NCI-H1417 (cell line): ENCODE measurements around the gene EIF2D.
"Not testable (repeated sequence)": the region's sequence is repeated elsewhere in the genome, so short reads cannot be mapped to it uniquely, and the experiment has no call there.

Source experiments
- DNase-seq, 3 experiments: peaks; one replicate each; lab custom pipeline; 2025; lab: John Stamatoyannopoulos, UW

EIF2D gene

GRCh38 chr1:206586501-206587445 is 25.5 kb downstream of the EIF2D start:
- peak in 2 of 3 experiments; percentile 43 to 51 for DNase-seq

- no peak for DNase-seq
Observed at GRCh38 chr1:206584683-206585082, 27.6 kb downstream of the EIF2D start.

- DNase-seq, result peak; percentile 65 to 82 (median 81)
Observed at GRCh38 chr1:206583707-206584648, 28.3 kb downstream of the EIF2D start.

GRCh38 chr1:206582971-206583706 is 29.1 kb downstream of the EIF2D start:
- DNase-seq, result no peak

GRCh38 chr1:206582537-206582936 is 29.7 kb downstream of the EIF2D start:
- DNase-seq, result no peak

- DNase-seq, result no peak
Observed at GRCh38 chr1:206581571-206581981, 30.7 kb downstream of the EIF2D start.

GRCh38 chr1:206581114-206581497 is 31.2 kb downstream of the EIF2D start:
- DNase-seq, result not testable (repeated sequence)

GRCh38 chr1:206580438-206581113 is 31.7 kb downstream of the EIF2D start:
- no peak for DNase-seq

- DNase-seq, result no peak
Observed at GRCh38 chr1:206579747-206580437, 32.4 kb downstream of the EIF2D start.

GRCh38 chr1:206578978-206579374 is 33.3 kb downstream of the EIF2D start:
- DNase-seq, result no peak

GRCh38 chr1:206578068-206578977 is 33.9 kb downstream of the EIF2D start:
- peak in 1 of 3 experiments; percentile 17 for DNase-seq

GRCh38 chr1:206577626-206578025 is 34.6 kb downstream of the EIF2D start:
- DNase-seq, result no peak

- DNase-seq, result peak in 2 of 3 experiments; percentile 77 to 95
Observed at GRCh38 chr1:206575894-206576737, 36.1 kb downstream of the EIF2D start.

- DNase-seq, result peak in 2 of 3 experiments; percentile 22 to 39
Observed at GRCh38 chr1:206575165-206575893, 36.9 kb downstream of the EIF2D start.

- no peak for DNase-seq
Observed at GRCh38 chr1:206573762-206574161, 38.5 kb downstream of the EIF2D start.

GRCh38 chr1:206573319-206573718 is 38.9 kb downstream of the EIF2D start:
- DNase-seq, result no peak

GRCh38 chr1:206572835-206573234 is 39.4 kb downstream of the EIF2D start:
- DNase-seq, result no peak

- no peak for DNase-seq
Observed at GRCh38 chr1:206570529-206570928, 41.7 kb downstream of the EIF2D start.
